GM20000 (cell line): ENCODE results near the gene IGF2BP3.

Experiments used
- DNase-seq: peaks from one replicate; pipeline ENCODE4 v3.0.0; 2012; ENCODE audit warnings: low spot score
- CTCF ChIP-seq: IDR thresholded peaks from 2 replicates; pipeline ENCODE4 v1.5.1; 2012; ENCODE audit warnings: mild to moderate bottlenecking, control low read depth; ENCODE audit errors: extremely low read depth, missing control alignments

IGF2BP3 gene

GRCh38 chr7:23336086-23336485 is 134.2 kb downstream of the IGF2BP3 start:
- no peak for TF ChIP-seq CTCF
- DNase-seq = no peak

DNA sequence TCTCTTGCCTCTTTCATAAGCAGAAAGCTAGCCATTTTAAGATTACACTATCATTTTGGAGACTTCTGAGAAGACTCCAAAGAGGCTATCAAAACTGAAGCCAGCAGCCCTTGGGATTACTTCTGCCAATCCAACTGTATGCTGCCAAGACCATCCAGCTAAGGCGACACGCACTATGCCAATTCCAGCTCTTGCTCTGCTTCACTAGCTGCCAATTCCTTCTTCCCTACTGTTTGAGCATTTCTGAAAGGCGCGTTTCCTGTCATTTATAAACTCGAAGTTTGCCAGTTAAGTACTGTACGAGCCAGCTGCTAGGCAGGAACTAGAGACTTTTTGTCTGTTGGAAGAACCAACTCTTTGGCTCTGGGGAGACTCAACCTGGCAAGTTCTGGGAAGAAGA is 134.7 kb downstream of the IGF2BP3 start:
- no peak for DNase-seq
- TF ChIP-seq CTCF = no peak

DNA sequence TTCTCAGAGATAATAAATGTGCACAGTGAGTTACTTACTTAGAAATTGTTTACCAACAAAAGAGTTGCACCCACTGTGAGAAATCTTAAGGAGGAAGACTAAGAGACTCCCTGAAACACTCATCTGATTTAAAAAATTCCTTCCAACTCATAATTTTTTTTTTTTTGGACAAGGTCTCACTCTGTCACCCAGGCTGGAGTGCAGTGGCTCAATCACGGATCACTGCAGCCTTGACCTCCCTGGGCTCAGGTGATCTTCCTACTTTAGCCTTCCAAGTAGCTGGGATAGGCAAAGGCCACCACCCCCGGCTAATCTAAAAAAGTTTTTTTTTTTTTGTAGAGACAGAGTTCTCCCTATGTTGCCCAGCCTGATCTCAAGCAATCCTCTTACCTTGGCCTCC is 135.2 kb downstream of the IGF2BP3 start:
- DNase-seq = no peak

GRCh38 chr7:23334482-23335056 is 135.7 kb downstream of the IGF2BP3 start:
- DNase-seq = no peak
- no peak for TF ChIP-seq CTCF

More for the DNA sequence above, 135.2 kb downstream of the IGF2BP3 start:
- TF ChIP-seq CTCF = no peak

GRCh38 chr7:23333671-23334246 is 136.5 kb downstream of the IGF2BP3 start:
- TF ChIP-seq CTCF = no peak
- no peak for DNase-seq

DNA sequence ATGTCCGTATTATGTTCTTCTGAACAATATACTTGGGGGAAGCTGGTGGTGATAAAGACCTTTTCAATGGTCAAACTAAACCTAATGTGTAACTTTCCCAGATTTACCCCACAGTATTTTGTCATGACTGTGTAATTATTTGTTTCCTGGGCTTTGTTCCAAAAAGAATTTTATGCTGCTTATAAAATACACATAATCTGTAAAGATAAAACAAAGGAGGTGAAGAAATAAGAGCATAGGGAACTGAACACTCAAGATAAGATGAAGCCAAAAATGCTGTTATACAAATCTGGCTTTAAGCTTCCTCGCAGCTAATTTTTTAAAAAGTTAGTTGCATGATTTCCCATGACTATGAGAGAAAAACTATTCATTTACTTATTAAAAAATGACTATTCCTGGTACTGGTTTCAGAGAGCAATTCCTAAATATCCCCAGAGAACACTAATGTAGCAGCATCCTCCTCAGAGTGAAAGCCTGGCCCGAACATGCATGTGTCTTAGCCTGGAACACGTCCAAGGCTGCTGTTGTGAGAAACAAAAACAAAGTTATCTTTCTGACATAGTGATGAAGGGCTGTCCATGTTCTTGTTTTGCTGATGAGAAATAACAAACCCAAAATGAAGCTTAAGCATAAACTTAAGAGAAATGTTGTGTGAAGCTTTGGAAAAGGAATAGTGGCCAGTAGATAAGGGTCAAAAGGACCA is 137.2 kb downstream of the IGF2BP3 start:
- DNase-seq = no peak
- TF ChIP-seq CTCF = no peak

DNA sequence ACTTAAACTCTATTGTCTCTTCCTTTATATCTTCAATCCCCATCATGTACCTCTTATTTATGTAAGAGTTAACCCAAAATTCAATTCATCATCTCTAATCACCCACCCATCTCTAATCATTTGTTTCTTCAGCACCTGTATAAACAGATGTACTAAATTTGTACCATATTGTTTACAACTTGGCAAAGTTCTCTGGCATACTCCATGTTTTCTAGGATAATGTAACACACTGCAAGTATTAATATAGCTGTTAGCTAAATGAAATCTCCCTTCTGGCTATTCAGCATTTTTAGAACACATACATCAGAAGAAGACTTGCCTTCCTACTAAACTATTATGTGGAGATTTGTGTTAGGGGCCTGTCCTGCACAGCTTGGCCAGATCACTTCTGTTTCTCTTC is 138.1 kb downstream of the IGF2BP3 start:
- TF ChIP-seq CTCF = no peak
- no peak for DNase-seq
